IMR-90 (cell line): ENCODE data around the gene IKBKE. TPM values are rescaled to one million over a fixed set of nuclear protein-coding genes. Genes with fewer than 3 reads are reported as not detected.

ENCODE experiments used
- ATAC-seq: fragments of 200-7000 bp; cut with Tn5 transposase; 2 replicates; pipeline ENCODE4 v1.9.1; 2020; ENCODE audit warnings: low read depth, mild to moderate bottlenecking, moderate library complexity
- BruUV-seq: library from RNA; stranded (reverse); fragments of 400-500 nt; replicated peaks from 2 replicates; lab custom pipeline; 2021; lab: Mats Ljungman, UMichigan
- CTCF ChIA-PET: fragments of 300-600 bp; formaldehyde crosslinking; extraction: SDS; loops from one replicate; lab custom pipeline; 2021; ENCODE audit warnings: antibody characterized with exemption; lab: Yijun Ruan, JAX
- POLR2A ChIA-PET: fragments of 300-600 bp; sonication (Branson Sonifier 250); formaldehyde crosslinking; loops from one replicate; lab custom pipeline; 2022; ENCODE audit warnings: antibody characterized with exemption; ENCODE audit not compliant: unreplicated experiment; lab: Charles Lee
- DNase-seq: peaks from one replicate; pipeline ENCODE4 v3.0.0; 2013
- H2AFZ ChIP-seq: replicated peaks from 2 replicates; pipeline ENCODE3; 2013; ENCODE audit warnings: low read length, mild to moderate bottlenecking; ENCODE audit not compliant: poor library complexity
- H2AK5ac ChIP-seq: 2 replicates; pipeline ENCODE4 v1.6.1; 2013; ENCODE audit warnings: low read depth, low read length, inconsistent platforms
- H2AK9ac ChIP-seq: replicated peaks from 2 replicates; pipeline ENCODE3; 2013; ENCODE audit warnings: mild to moderate bottlenecking, low read depth, low read length, moderate library complexity; ENCODE audit not compliant: poor library complexity
- H2BK120ac ChIP-seq: 2 replicates; pipeline ENCODE4 v1.6.1; 2013; ENCODE audit warnings: low read depth, low read length, inconsistent platforms
- H2BK15ac ChIP-seq: 3 replicates; pipeline ENCODE4 v1.6.1; 2013; ENCODE audit warnings: low read depth, low read length, inconsistent platforms
- H2BK20ac ChIP-seq: 2 replicates; pipeline ENCODE4 v1.6.1; 2013; ENCODE audit warnings: low read depth, mild to moderate bottlenecking, inconsistent platforms, low read length, moderate library complexity
- H2BK5ac ChIP-seq: 2 replicates; pipeline ENCODE4 v1.6.1; 2013; ENCODE audit warnings: mild to moderate bottlenecking, low read depth, low read length, inconsistent platforms; ENCODE audit not compliant: poor library complexity, severe bottlenecking
- H3K14ac ChIP-seq: replicated peaks from 2 replicates; pipeline ENCODE4 v1.6.1; 2013; ENCODE audit warnings: low read depth, low read length, inconsistent platforms
- H3K18ac ChIP-seq: 2 replicates; pipeline ENCODE4 v1.6.1; 2013; ENCODE audit warnings: low read depth, low read length, control low read depth
- H3K23ac ChIP-seq: 2 replicates; pipeline ENCODE4 v1.6.1; 2013; ENCODE audit warnings: low read depth, low read length, inconsistent platforms
- H3K27ac ChIP-seq: 2 replicates; pipeline ENCODE4 v1.5.1; 2013; ENCODE audit warnings: mild to moderate bottlenecking, control low read depth, low read length; ENCODE audit not compliant: insufficient read depth
- H3K27me3 ChIP-seq: 2 replicates; pipeline ENCODE4 v1.6.1; 2013; ENCODE audit warnings: low read length; ENCODE audit not compliant: control insufficient read depth, insufficient read depth
- H3K36me3 ChIP-seq: 2 replicates; pipeline ENCODE4 v1.6.1; 2013; ENCODE audit warnings: low read length, mixed read lengths; ENCODE audit not compliant: control insufficient read depth, insufficient read depth
- H3K4ac ChIP-seq: 2 replicates; pipeline ENCODE4 v1.6.1; 2013; ENCODE audit warnings: low read depth, low read length, inconsistent platforms
- H3K4me1 ChIP-seq: 2 replicates; pipeline ENCODE4 v1.6.1; 2013; ENCODE audit warnings: low read length, mixed read lengths; ENCODE audit not compliant: control insufficient read depth, insufficient read depth
- H3K4me2 ChIP-seq: 2 replicates; pipeline ENCODE4 v1.6.1; 2013; ENCODE audit warnings: low read depth, mild to moderate bottlenecking, control low read depth, low read length, moderate library complexity
- H3K4me3 ChIP-seq: 2 replicates; pipeline ENCODE4 v1.5.1; 2013; ENCODE audit warnings: low read depth, mild to moderate bottlenecking, control low read depth, low read length, moderate library complexity; ENCODE audit not compliant: insufficient read depth
- H3K56ac ChIP-seq: 2 replicates; pipeline ENCODE4 v1.6.1; 2013; ENCODE audit warnings: low read length, inconsistent platforms; ENCODE audit not compliant: insufficient read depth; ENCODE audit errors: extremely low read depth
- H3K79me1 ChIP-seq, 2 experiments: 2 replicates each; pipeline ENCODE4 v1.6.1; 2013; ENCODE audit warnings: low read length in 2 of 2, inconsistent platforms in 1 of 2, low read depth in 1 of 2
- H3K9ac ChIP-seq: 2 replicates; pipeline ENCODE4 v1.6.1; 2013; ENCODE audit warnings: low read depth, low read length, control low read depth
- H3K9me1 ChIP-seq: 2 replicates; pipeline ENCODE4 v1.6.1; 2013; ENCODE audit warnings: low read length, inconsistent platforms; ENCODE audit not compliant: insufficient read depth
- H3K9me3 ChIP-seq: 2 replicates; pipeline ENCODE4 v1.6.1; 2013; ENCODE audit warnings: low read length; ENCODE audit not compliant: control insufficient read depth, insufficient read depth
- H4K20me1 ChIP-seq: 2 replicates; pipeline ENCODE4 v1.6.1; 2013; ENCODE audit warnings: low read length, inconsistent platforms; ENCODE audit not compliant: insufficient read depth
- H4K5ac ChIP-seq: 2 replicates; pipeline ENCODE4 v1.6.1; 2013; ENCODE audit warnings: mild to moderate bottlenecking, low read depth, low read length, control low read depth
- H4K8ac ChIP-seq, 2 experiments: 2 replicates each; pipeline ENCODE4 v1.6.1; 2013; ENCODE audit warnings: low read depth in 2 of 2, low read length in 2 of 2, control low read depth in 1 of 2, inconsistent platforms in 1 of 2
- H4K91ac ChIP-seq: 2 replicates; pipeline ENCODE4 v1.6.1; 2013; ENCODE audit warnings: low read depth, low read length, inconsistent platforms; ENCODE audit not compliant: insufficient read depth
- BHLHE40 ChIP-seq: fragments of 150-350 bp; IDR thresholded peaks from 2 replicates; pipeline ENCODE4 v1.6.1; 2016; ENCODE audit warnings: mild to moderate bottlenecking, low read depth, low read length
- FOS ChIP-seq: fragments of 150-350 bp; IDR thresholded peaks from 2 replicates; pipeline ENCODE4 v1.6.1; 2016; ENCODE audit warnings: low read depth, low read length
- MAZ ChIP-seq: IDR thresholded peaks from 2 replicates; pipeline ENCODE4 v1.6.1; 2012; ENCODE audit warnings: low read depth, mild to moderate bottlenecking, low read length, improper control_type of control experiment, moderate library complexity, borderline replicate concordance
- MXI1 ChIP-seq: IDR thresholded peaks from 2 replicates; pipeline ENCODE4 v1.6.1; 2012; ENCODE audit warnings: low read depth, mild to moderate bottlenecking, low read length, moderate library complexity, borderline replicate concordance
- POLR2A ChIP-seq: IDR thresholded peaks from 2 replicates; pipeline ENCODE4 v1.6.1; 2012; ENCODE audit warnings: mild to moderate bottlenecking, low read depth, low read length
- RCOR1 ChIP-seq: IDR thresholded peaks from 2 replicates; pipeline ENCODE4 v1.6.1; 2012; ENCODE audit warnings: mild to moderate bottlenecking, low read length, improper control_type of control experiment; ENCODE audit not compliant: insufficient replicate concordance
- RFX5 ChIP-seq: IDR thresholded peaks from 2 replicates; pipeline ENCODE4 v1.8.0; 2012; ENCODE audit warnings: low read depth, mild to moderate bottlenecking, low read length, moderate library complexity
- WGBS, 2 experiments: methylation state at CpG; one replicate each; pipeline versions ENCODE4 v1.1.5 to v1.1.7; 2013; ENCODE audit warnings: missing lambda C conversion rate in 2 of 2; ENCODE audit not compliant: insufficient read length in 1 of 2; ENCODE audit errors: extremely low coverage in 2 of 2; 5-methylcytosine and 5-hydroxymethylcytosine counted together
- dilution Hi-C: fragments of 300-500 bp; cut with HindIII; formaldehyde crosslinking; loops from one replicate; pipeline ENCODE4 v1.14.3; 2018; ENCODE audit warnings: low sequenced_read_pairs; ENCODE audit not compliant: unreplicated experiment
- in situ Hi-C: fragments of 300-500 bp; cut with MboI; formaldehyde crosslinking; loops from 3 replicates; pipeline ENCODE4 v1.14.3; 2019; ENCODE audit warnings: low sequenced_read_pairs, inconsistent platforms, mixed read lengths
- intact Hi-C: fragments of 100-400 bp; cut with micrococcal nuclease; formaldehyde crosslinking; loops from 2 replicates; pipeline ENCODE4 v1.10.0; 2022
- polyA plus RNA-seq, 3 experiments: library from polyadenylated mRNA; depleted of rRNA; stranded (reverse); fragments of >200 nt; gene quantifications; 2 replicates each; pipeline ENCODE4 v1.2.3, GENCODE V29; 2012; ENCODE audit warnings: low replicate concordance in 1 of 3
- total RNA-seq: library from RNA; depleted of rRNA; stranded (reverse); fragments of >200 nt; gene quantifications from 2 replicates; pipeline ENCODE4 v1.2.3, GENCODE V29; 2012
- TF ChIP-seq, protein P1 (sequence below): conservative IDR thresholded peaks from 2 replicates; pipeline ENCODE4 v1.5.1; 2012; ENCODE audit warnings: mild to moderate bottlenecking, low read depth, low read length, improper control_type of control experiment

IKBKE gene
- total and polyA plus RNA-seq, 2 of the 4 experiments (the other 2 are of a cell fraction), result 20.3 to 24.0 TPM

DNA sequence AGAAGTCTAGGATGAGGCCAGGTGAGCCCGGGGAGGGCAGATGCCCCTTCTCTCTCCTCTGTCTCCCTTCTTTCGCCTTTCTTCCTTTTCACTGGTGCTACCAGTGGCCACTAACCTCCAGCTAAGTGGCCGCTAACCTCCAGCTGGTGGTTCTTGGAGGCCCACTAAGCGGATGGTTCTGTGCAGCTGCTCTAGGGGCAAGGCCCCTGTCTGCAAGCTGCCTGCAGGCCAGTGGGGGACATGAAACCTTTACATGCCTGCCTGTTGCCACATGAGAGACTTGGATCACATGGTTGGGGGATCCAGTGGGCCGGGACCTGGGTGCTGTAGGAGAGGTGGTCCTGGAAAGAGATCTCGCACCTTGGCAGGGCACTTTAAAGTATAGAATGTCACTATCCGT is 17.7 kb downstream of the IKBKE start:
- Histone ChIP-seq H3K27me3 (no peaks in the 10 kb centered on the region), H3K56ac (no peak overlapping the region), H2BK15ac (no peak overlapping the region), H3K23ac (no peak overlapping the region), H3K18ac (no peak overlapping the region), H3K9ac (no peak overlapping the region), H3K4me3 (no peak overlapping the region), H2AK5ac (no peak overlapping the region), H3K27ac (no peak overlapping the region), H3K9me1 (no peaks in the 10 kb centered on the region), H3K36me3 (peaks cover 38% of the 10 kb centered on the region), H2BK5ac (no peak overlapping the region), H2AFZ (no peak overlapping the region), H3K4me1 (peaks cover 4% of the 10 kb centered on the region), H4K8ac (no peak overlapping the region), H3K79me1 (no peaks in the 10 kb centered on the region), H4K91ac (no peak overlapping the region), H4K20me1 (no peaks in the 10 kb centered on the region; the same call in 1 of the 2 replicates), H2AK9ac (no peak overlapping the region), H3K14ac (no peak overlapping the region), H2BK120ac (no peak overlapping the region), H3K9me3 (no peaks in the 10 kb centered on the region), H3K4ac (no peak overlapping the region), H3K4me2 (no peak overlapping the region), H4K5ac (no peak overlapping the region), H2BK20ac (no peak overlapping the region)
- in situ Hi-C loops, result loop anchor here (5.0 to 10.0 kb wide), 3 partner anchors 94 to 427 kb away; no protein-coding TSS in a partner anchor
- BruUV-seq, result no TSS peak
- POLR2A ChIA-PET, result no interaction called here
- intact Hi-C loops, result no loop called here
- CTCF ChIA-PET, result interaction anchor here (0.7 to 1.2 kb wide), 2 partner anchors 9 to 96 kb away, joined by 3 read pairs; no protein-coding TSS in a partner anchor
- DNase-seq (no peak), ATAC-seq (no peak)
- WGBS, 2 experiments, result 100% methylated on average over 1 of the region's 7 CpGs; no CpG with 5 or more reads in 1 of the 2 experiments
- dilution Hi-C loops, result no loop called here
- TF ChIP-seq BHLHE40 (no peak), FOS (no peak), MAZ (no peak), POLR2A (no peak), RCOR1 (no peak), RFX5 (no peak), MXI1 (no peak)
- TF ChIP-seq, protein P1, sequence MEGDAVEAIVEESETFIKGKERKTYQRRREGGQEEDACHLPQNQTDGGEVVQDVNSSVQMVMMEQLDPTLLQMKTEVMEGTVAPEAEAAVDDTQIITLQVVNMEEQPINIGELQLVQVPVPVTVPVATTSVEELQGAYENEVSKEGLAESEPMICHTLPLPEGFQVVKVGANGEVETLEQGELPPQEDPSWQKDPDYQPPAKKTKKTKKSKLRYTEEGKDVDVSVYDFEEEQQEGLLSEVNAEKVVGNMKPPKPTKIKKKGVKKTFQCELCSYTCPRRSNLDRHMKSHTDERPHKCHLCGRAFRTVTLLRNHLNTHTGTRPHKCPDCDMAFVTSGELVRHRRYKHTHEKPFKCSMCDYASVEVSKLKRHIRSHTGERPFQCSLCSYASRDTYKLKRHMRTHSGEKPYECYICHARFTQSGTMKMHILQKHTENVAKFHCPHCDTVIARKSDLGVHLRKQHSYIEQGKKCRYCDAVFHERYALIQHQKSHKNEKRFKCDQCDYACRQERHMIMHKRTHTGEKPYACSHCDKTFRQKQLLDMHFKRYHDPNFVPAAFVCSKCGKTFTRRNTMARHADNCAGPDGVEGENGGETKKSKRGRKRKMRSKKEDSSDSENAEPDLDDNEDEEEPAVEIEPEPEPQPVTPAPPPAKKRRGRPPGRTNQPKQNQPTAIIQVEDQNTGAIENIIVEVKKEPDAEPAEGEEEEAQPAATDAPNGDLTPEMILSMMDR, result no peak
